Measurements from ENCODE around the gene KRT74.

DNA sequence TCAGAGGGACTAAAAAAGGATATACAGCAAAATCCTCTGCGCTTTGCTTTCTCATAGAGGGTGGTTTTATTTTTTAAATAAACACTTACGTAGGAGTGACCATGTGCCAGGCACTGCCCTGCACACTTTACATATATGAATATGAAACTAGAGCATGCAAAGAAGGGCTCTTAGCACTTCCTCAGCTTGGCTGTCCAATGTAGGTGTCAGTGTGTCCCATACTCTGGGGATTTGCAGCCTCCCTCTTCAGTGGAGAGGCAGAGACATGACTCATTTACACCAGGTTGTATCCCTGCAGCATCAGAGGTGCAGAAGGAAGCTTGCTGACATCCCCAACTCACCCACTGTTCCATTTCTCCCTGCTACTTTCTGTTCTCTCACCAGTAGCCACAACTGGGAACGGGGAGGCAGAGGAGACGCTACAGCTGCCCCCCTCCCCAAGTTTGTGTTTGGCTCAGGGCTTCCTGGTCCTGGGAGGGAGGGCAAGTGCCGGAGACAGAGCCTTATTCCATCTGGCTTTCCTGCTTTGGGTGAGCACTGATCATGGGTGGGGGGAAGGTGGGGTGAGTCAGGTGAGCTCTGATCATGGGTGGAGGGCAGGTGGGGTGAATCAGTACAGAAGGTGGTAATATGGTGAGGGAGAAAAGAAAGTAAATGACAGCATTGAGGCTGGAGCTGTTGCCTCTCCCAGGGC lies 48.6 kb downstream of the KRT74 start:
- TF ChIP-seq SMC3 (conservative IDR thresholded peaks at IDR 0.05; ENCODE audit: insufficient read depth, low read depth, low read length), result no peak
- no peak for TF ChIP-seq OTX1 (CRISPR knock-in tag; IDR thresholded peaks at IDR 0.05)
- no peak for TF ChIP-seq POLR2A (conservative IDR thresholded peaks at IDR 0.05)
- TF ChIP-seq SAFB2 (IDR thresholded peaks at IDR 0.05; ENCODE audit: borderline replicate concordance, low read depth, low read length, severe bottlenecking), result no peak
- TF ChIP-seq, protein P1, sequence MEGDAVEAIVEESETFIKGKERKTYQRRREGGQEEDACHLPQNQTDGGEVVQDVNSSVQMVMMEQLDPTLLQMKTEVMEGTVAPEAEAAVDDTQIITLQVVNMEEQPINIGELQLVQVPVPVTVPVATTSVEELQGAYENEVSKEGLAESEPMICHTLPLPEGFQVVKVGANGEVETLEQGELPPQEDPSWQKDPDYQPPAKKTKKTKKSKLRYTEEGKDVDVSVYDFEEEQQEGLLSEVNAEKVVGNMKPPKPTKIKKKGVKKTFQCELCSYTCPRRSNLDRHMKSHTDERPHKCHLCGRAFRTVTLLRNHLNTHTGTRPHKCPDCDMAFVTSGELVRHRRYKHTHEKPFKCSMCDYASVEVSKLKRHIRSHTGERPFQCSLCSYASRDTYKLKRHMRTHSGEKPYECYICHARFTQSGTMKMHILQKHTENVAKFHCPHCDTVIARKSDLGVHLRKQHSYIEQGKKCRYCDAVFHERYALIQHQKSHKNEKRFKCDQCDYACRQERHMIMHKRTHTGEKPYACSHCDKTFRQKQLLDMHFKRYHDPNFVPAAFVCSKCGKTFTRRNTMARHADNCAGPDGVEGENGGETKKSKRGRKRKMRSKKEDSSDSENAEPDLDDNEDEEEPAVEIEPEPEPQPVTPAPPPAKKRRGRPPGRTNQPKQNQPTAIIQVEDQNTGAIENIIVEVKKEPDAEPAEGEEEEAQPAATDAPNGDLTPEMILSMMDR (IDR thresholded peaks at IDR 0.05 in 2 of 3, conservative IDR thresholded peaks at IDR 0.05 in 1 of 3; ENCODE audit: insufficient read depth in 2 of 3, low read depth in 1 of 3, low read length in 3 of 3), result no peak
- TF ChIP-seq JUND (IDR thresholded peaks at IDR 0.05; ENCODE audit: borderline replicate concordance, low read depth, low read length), result no peak
- no peak for TF ChIP-seq JUND (tag; IDR thresholded peaks at IDR 0.05; ENCODE audit: borderline replicate concordance, low read depth, low read length)
- TF ChIP-seq CEBPB (tag; IDR thresholded peaks at IDR 0.05), result no peak
- TF ChIP-seq DACH1 (IDR thresholded peaks at IDR 0.05; ENCODE audit: partially characterized antibody), result no peak
- TF ChIP-seq, protein P2, sequence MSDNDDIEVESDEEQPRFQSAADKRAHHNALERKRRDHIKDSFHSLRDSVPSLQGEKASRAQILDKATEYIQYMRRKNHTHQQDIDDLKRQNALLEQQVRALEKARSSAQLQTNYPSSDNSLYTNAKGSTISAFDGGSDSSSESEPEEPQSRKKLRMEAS (CRISPR knock-in tag; IDR thresholded peaks at IDR 0.05), result no peak
- no peak for TF ChIP-seq ELF1 (tag; IDR thresholded peaks at IDR 0.05)
- TF ChIP-seq BCLAF1 (IDR thresholded peaks at IDR 0.05; ENCODE audit: borderline replicate concordance in 1 of 2, control insufficient read depth in 1 of 2, low read depth in 2 of 2, low read length in 1 of 2), result no peak
- no peak for TF ChIP-seq MAFG (tag; conservative IDR thresholded peaks at IDR 0.05)
- TF ChIP-seq SMAD2 (IDR thresholded peaks at IDR 0.05; ENCODE audit: low read depth, low read length), result no peak
